ENCODE measurements around the gene DOCK4.
"Not testable (repeated sequence)": the region's sequence is repeated elsewhere in the genome, so short reads cannot be mapped to it uniquely, and the experiment has no call there.

- not testable (repeated sequence) for TF ChIP-seq EZH2 (IDR thresholded peaks at IDR 0.05; ENCODE audit: insufficient read depth, poor library complexity, severe bottlenecking); EZH2phosphoT487 (IDR thresholded peaks at IDR 0.05; ENCODE audit: insufficient read depth, low read depth)
Measured at GRCh38 chr7:111917404-111917803, 288.8 kb downstream of the DOCK4 start.
